Measurements from ENCODE around the gene WSB1.

Gene WSB1

GRCh38 chr17:27363326-27363725 is 69.4 kb downstream of the WSB1 start:
- TF ChIP-seq CTCF (IDR thresholded peaks at IDR 0.05; ENCODE audit: low read depth, low read length, missing control alignments), result no peak
- no peak for DNase-seq (ENCODE audit: low read depth)
- H3K4me3 ChIP-seq (ENCODE audit: low read depth, low read length), result no peak overlapping the region

Data from GM12864 (cell line).